OCI-LY3 (cell line): ENCODE data around the gene IDNK.

Source experiments
- CTCF ChIP-seq: fragments of 200-600, 300-600 bp; sonication (generic); IDR thresholded peaks from 2 replicates; pipeline ENCODE4 v1.5.1; 2014; ENCODE audit warnings: antibody characterized with exemption, low read length, low read depth
- EZH2phosphoT487 ChIP-seq: fragments of 200-600 bp; shearing (Covaris generic); IDR thresholded peaks from 2 replicates; pipeline ENCODE4 v1.6.1; 2018; ENCODE audit warnings: antibody characterized with exemption, mixed run types, low read depth

GRCh38 chr9:83642793-83643192, 19.9 kb downstream of the IDNK start:
- TF ChIP-seq CTCF, result no peak
- no peak for TF ChIP-seq EZH2phosphoT487
